ENCODE data around the gene PLD4.

DNA sequence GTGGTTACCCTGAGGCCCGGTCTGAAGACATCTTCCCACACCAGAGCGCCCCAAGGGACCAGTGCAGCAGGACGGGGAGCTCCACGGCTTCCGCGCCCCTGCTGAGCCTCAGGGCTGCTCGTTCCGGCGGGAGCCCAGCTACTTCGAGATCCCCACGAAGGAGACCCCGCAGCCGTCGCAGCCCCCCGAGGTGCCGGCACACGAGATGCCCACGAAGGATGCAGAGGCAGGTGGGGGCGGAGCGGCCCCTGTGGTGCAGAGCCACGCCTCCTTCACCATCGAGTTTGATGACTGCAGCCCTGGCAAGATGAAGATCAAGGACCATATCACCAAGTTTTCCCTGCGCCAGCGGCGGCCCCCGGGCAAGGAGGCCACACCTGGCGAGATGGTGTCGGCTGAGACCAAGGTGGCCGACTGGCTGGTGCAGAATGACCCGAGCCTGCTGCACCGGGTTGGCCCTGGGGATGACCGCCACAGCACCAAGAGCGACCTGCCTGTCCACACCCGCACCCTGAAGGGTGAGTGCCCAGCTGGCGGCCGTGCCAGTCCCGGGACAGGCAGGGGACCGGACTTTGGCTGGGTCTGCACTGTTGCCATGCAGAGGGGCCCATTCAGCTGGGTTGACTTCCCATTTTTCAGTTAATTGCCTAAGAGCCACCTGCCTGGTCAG, 41.6 kb upstream of the PLD4 start:
- TF ChIP-seq, protein P1, sequence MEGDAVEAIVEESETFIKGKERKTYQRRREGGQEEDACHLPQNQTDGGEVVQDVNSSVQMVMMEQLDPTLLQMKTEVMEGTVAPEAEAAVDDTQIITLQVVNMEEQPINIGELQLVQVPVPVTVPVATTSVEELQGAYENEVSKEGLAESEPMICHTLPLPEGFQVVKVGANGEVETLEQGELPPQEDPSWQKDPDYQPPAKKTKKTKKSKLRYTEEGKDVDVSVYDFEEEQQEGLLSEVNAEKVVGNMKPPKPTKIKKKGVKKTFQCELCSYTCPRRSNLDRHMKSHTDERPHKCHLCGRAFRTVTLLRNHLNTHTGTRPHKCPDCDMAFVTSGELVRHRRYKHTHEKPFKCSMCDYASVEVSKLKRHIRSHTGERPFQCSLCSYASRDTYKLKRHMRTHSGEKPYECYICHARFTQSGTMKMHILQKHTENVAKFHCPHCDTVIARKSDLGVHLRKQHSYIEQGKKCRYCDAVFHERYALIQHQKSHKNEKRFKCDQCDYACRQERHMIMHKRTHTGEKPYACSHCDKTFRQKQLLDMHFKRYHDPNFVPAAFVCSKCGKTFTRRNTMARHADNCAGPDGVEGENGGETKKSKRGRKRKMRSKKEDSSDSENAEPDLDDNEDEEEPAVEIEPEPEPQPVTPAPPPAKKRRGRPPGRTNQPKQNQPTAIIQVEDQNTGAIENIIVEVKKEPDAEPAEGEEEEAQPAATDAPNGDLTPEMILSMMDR (IDR thresholded peaks at IDR 0.05) = no peak
- TF ChIP-seq POLR2A (IDR thresholded peaks at IDR 0.05) = no peak
